IMR-90 (cell line): ENCODE data around the gene MGAT1. TPM values are rescaled to one million over a fixed set of nuclear protein-coding genes. Genes with fewer than 3 reads are reported as not detected.
A peak's percentile ranks its signal among the peaks of the same experiment; 100 is the strongest.

Experiments used
- ATAC-seq: fragments of 200-7000 bp; cut with Tn5 transposase; 2 replicates; pipeline ENCODE4 v1.9.1; 2020; ENCODE audit warnings: low read depth, mild to moderate bottlenecking, moderate library complexity
- BruUV-seq: library from RNA; stranded (reverse); fragments of 400-500 nt; replicated peaks from 2 replicates; lab custom pipeline; 2021; lab: Mats Ljungman, UMichigan
- CTCF ChIA-PET: fragments of 300-600 bp; formaldehyde crosslinking; extraction: SDS; loops from one replicate; lab custom pipeline; 2021; ENCODE audit warnings: antibody characterized with exemption; lab: Yijun Ruan, JAX
- POLR2A ChIA-PET: fragments of 300-600 bp; sonication (Branson Sonifier 250); formaldehyde crosslinking; loops from one replicate; lab custom pipeline; 2022; ENCODE audit warnings: antibody characterized with exemption; ENCODE audit not compliant: unreplicated experiment; lab: Charles Lee
- DNase-seq: peaks from one replicate; pipeline ENCODE4 v3.0.0; 2013
- H2AFZ ChIP-seq: replicated peaks from 2 replicates; pipeline ENCODE3; 2013; ENCODE audit warnings: low read length, mild to moderate bottlenecking; ENCODE audit not compliant: poor library complexity
- H2AK5ac ChIP-seq: 2 replicates; pipeline ENCODE4 v1.6.1; 2013; ENCODE audit warnings: low read depth, low read length, inconsistent platforms
- H2AK9ac ChIP-seq: replicated peaks from 2 replicates; pipeline ENCODE3; 2013; ENCODE audit warnings: mild to moderate bottlenecking, low read depth, low read length, moderate library complexity; ENCODE audit not compliant: poor library complexity
- H2BK120ac ChIP-seq: 2 replicates; pipeline ENCODE4 v1.6.1; 2013; ENCODE audit warnings: low read depth, low read length, inconsistent platforms
- H2BK15ac ChIP-seq: 3 replicates; pipeline ENCODE4 v1.6.1; 2013; ENCODE audit warnings: low read depth, low read length, inconsistent platforms
- H2BK20ac ChIP-seq: 2 replicates; pipeline ENCODE4 v1.6.1; 2013; ENCODE audit warnings: low read depth, mild to moderate bottlenecking, inconsistent platforms, low read length, moderate library complexity
- H2BK5ac ChIP-seq: 2 replicates; pipeline ENCODE4 v1.6.1; 2013; ENCODE audit warnings: mild to moderate bottlenecking, low read depth, low read length, inconsistent platforms; ENCODE audit not compliant: poor library complexity, severe bottlenecking
- H3K14ac ChIP-seq: replicated peaks from 2 replicates; pipeline ENCODE4 v1.6.1; 2013; ENCODE audit warnings: low read depth, low read length, inconsistent platforms
- H3K18ac ChIP-seq: 2 replicates; pipeline ENCODE4 v1.6.1; 2013; ENCODE audit warnings: low read depth, low read length, control low read depth
- H3K23ac ChIP-seq: 2 replicates; pipeline ENCODE4 v1.6.1; 2013; ENCODE audit warnings: low read depth, low read length, inconsistent platforms
- H3K27ac ChIP-seq: 2 replicates; pipeline ENCODE4 v1.5.1; 2013; ENCODE audit warnings: mild to moderate bottlenecking, control low read depth, low read length; ENCODE audit not compliant: insufficient read depth
- H3K27me3 ChIP-seq: 2 replicates; pipeline ENCODE4 v1.6.1; 2013; ENCODE audit warnings: low read length; ENCODE audit not compliant: control insufficient read depth, insufficient read depth
- H3K36me3 ChIP-seq: 2 replicates; pipeline ENCODE4 v1.6.1; 2013; ENCODE audit warnings: low read length, mixed read lengths; ENCODE audit not compliant: control insufficient read depth, insufficient read depth
- H3K4ac ChIP-seq: 2 replicates; pipeline ENCODE4 v1.6.1; 2013; ENCODE audit warnings: low read depth, low read length, inconsistent platforms
- H3K4me1 ChIP-seq: 2 replicates; pipeline ENCODE4 v1.6.1; 2013; ENCODE audit warnings: low read length, mixed read lengths; ENCODE audit not compliant: control insufficient read depth, insufficient read depth
- H3K4me2 ChIP-seq: 2 replicates; pipeline ENCODE4 v1.6.1; 2013; ENCODE audit warnings: low read depth, mild to moderate bottlenecking, control low read depth, low read length, moderate library complexity
- H3K4me3 ChIP-seq: 2 replicates; pipeline ENCODE4 v1.5.1; 2013; ENCODE audit warnings: low read depth, mild to moderate bottlenecking, control low read depth, low read length, moderate library complexity; ENCODE audit not compliant: insufficient read depth
- H3K56ac ChIP-seq: 2 replicates; pipeline ENCODE4 v1.6.1; 2013; ENCODE audit warnings: low read length, inconsistent platforms; ENCODE audit not compliant: insufficient read depth; ENCODE audit errors: extremely low read depth
- H3K79me1 ChIP-seq, 2 experiments: 2 replicates each; pipeline ENCODE4 v1.6.1; 2013; ENCODE audit warnings: low read length in 2 of 2, inconsistent platforms in 1 of 2, low read depth in 1 of 2
- H3K9ac ChIP-seq: 2 replicates; pipeline ENCODE4 v1.6.1; 2013; ENCODE audit warnings: low read depth, low read length, control low read depth
- H3K9me1 ChIP-seq: 2 replicates; pipeline ENCODE4 v1.6.1; 2013; ENCODE audit warnings: low read length, inconsistent platforms; ENCODE audit not compliant: insufficient read depth
- H3K9me3 ChIP-seq: 2 replicates; pipeline ENCODE4 v1.6.1; 2013; ENCODE audit warnings: low read length; ENCODE audit not compliant: control insufficient read depth, insufficient read depth
- H4K20me1 ChIP-seq: 2 replicates; pipeline ENCODE4 v1.6.1; 2013; ENCODE audit warnings: low read length, inconsistent platforms; ENCODE audit not compliant: insufficient read depth
- H4K5ac ChIP-seq: 2 replicates; pipeline ENCODE4 v1.6.1; 2013; ENCODE audit warnings: mild to moderate bottlenecking, low read depth, low read length, control low read depth
- H4K8ac ChIP-seq, 2 experiments: 2 replicates each; pipeline ENCODE4 v1.6.1; 2013; ENCODE audit warnings: low read depth in 2 of 2, low read length in 2 of 2, control low read depth in 1 of 2, inconsistent platforms in 1 of 2
- H4K91ac ChIP-seq: 2 replicates; pipeline ENCODE4 v1.6.1; 2013; ENCODE audit warnings: low read depth, low read length, inconsistent platforms; ENCODE audit not compliant: insufficient read depth
- CEBPB ChIP-seq: IDR thresholded peaks from 2 replicates; pipeline ENCODE4 v1.6.1; 2012; ENCODE audit warnings: low read depth, low read length, improper control_type of control experiment
- MAZ ChIP-seq: IDR thresholded peaks from 2 replicates; pipeline ENCODE4 v1.6.1; 2012; ENCODE audit warnings: low read depth, mild to moderate bottlenecking, low read length, improper control_type of control experiment, moderate library complexity, borderline replicate concordance
- POLR2A ChIP-seq: IDR thresholded peaks from 2 replicates; pipeline ENCODE4 v1.6.1; 2012; ENCODE audit warnings: mild to moderate bottlenecking, low read depth, low read length
- RCOR1 ChIP-seq: IDR thresholded peaks from 2 replicates; pipeline ENCODE4 v1.6.1; 2012; ENCODE audit warnings: mild to moderate bottlenecking, low read length, improper control_type of control experiment; ENCODE audit not compliant: insufficient replicate concordance
- WGBS, 2 experiments: methylation state at CpG; one replicate each; pipeline versions ENCODE4 v1.1.5 to v1.1.7; 2013; ENCODE audit warnings: missing lambda C conversion rate in 2 of 2; ENCODE audit not compliant: insufficient read length in 1 of 2; ENCODE audit errors: extremely low coverage in 2 of 2; 5-methylcytosine and 5-hydroxymethylcytosine counted together
- dilution Hi-C: fragments of 300-500 bp; cut with HindIII; formaldehyde crosslinking; loops from one replicate; pipeline ENCODE4 v1.14.3; 2018; ENCODE audit warnings: low sequenced_read_pairs; ENCODE audit not compliant: unreplicated experiment
- in situ Hi-C: fragments of 300-500 bp; cut with MboI; formaldehyde crosslinking; loops from 3 replicates; pipeline ENCODE4 v1.14.3; 2019; ENCODE audit warnings: low sequenced_read_pairs, inconsistent platforms, mixed read lengths
- intact Hi-C: fragments of 100-400 bp; cut with micrococcal nuclease; formaldehyde crosslinking; loops from 2 replicates; pipeline ENCODE4 v1.10.0; 2022
- polyA plus RNA-seq, 3 experiments: library from polyadenylated mRNA; depleted of rRNA; stranded (reverse); fragments of >200 nt; gene quantifications; 2 replicates each; pipeline ENCODE4 v1.2.3, GENCODE V29; 2012; ENCODE audit warnings: low replicate concordance in 1 of 3
- total RNA-seq: library from RNA; depleted of rRNA; stranded (reverse); fragments of >200 nt; gene quantifications from 2 replicates; pipeline ENCODE4 v1.2.3, GENCODE V29; 2012

The MGAT1 gene
- total and polyA plus RNA-seq, 2 of the 4 experiments (the other 2 are of a cell fraction), result 56.3 to 141 TPM

DNA sequence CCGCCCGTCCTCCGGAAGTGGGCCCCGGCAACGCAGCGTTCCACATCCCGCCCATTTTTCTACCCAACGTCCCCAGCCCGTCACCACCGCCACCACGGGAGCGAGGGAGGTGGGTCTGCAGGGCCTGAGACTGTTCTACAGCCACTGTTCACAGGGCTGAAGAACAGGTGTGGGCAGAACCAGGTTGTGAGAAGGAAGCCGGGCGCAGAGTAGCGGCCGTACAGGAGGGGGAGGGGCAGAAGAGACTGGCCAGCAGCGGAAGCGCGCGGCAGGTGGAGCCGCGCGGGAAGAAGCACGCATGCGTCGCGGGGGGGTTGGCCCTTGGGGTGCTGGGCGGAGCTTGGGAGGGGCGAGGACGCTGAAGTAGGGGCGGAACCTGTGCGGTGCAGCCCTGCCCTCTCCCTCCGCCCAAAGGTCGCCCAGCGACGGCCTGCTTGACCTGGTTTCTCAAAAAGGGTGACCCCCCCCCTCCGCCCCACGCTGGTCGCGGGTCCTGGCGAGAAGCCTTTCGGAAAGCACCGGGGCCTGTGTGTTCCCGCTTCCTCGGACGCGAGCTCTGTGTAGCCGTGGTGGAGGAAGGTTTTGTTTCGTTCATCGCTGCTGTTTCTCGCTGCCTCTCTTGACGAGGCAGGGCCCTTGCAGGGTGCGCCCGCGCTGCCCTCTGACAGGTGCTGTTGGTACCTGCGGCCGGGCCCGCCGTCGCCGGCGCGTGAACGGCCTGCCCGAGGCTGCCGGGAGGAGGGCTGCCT is 7.8 kb upstream of the MGAT1 start:
- peak overlapping the region; percentile 98 for H2BK120ac ChIP-seq
- peak overlapping the region; percentile 76; the same call in 1 of the 3 replicates for H2BK15ac ChIP-seq
- peak overlapping the region; percentile 100 for H3K4ac ChIP-seq
- TF ChIP-seq CEBPB, result no peak
- peak; percentile 79; the same call in 1 of the 2 replicates for TF ChIP-seq MAZ
- TF ChIP-seq RCOR1, result peak; percentile 75
- TF ChIP-seq POLR2A, result peak; percentile 73
- peak overlapping the region; percentile 79 for H3K4me2 ChIP-seq
- peak overlapping the region; percentile 96 for H3K18ac ChIP-seq
- H2AK9ac ChIP-seq, result peak overlapping the region; percentile 99
- no peaks in the 10 kb centered on the region for H3K27me3 ChIP-seq
- H3K56ac ChIP-seq, result peak overlapping the region; percentile 91
- H4K8ac ChIP-seq, result peak overlapping the region; percentile 98 to 100
- H2BK20ac ChIP-seq, result peak overlapping the region; percentile 83
- dilution Hi-C loops, result no loop called here
- ChIA-PET CTCF (no interaction called here), POLR2A (interaction anchor here (0.6 to 1.0 kb wide), 6 partner anchors 8 to 503 kb away, joined by 3 to 5 read pairs (median 4); no protein-coding TSS in a partner anchor)
- ATAC-seq, result peak; percentile 91
- H3K9me3 ChIP-seq, result no peaks in the 10 kb centered on the region
- no TSS peak for BruUV-seq
- peaks cover 7% of the 10 kb centered on the region; the same call in 1 of the 2 replicates for H3K36me3 ChIP-seq
- H3K4me1 ChIP-seq, result peaks cover 10% of the 10 kb centered on the region
- in situ Hi-C loops, result no loop called here
- H3K9ac ChIP-seq, result peak overlapping the region; percentile 93
- peak overlapping the region; percentile 92 for H3K23ac ChIP-seq
- peak overlapping the region; percentile 99 for H3K27ac ChIP-seq
- peak overlapping the region; percentile 99 for H4K91ac ChIP-seq
- peak overlapping the region; percentile 98 for H4K5ac ChIP-seq
- no peaks in the 10 kb centered on the region for H4K20me1 ChIP-seq
- peak overlapping the region; percentile 99 for H2BK5ac ChIP-seq
- H3K9me1 ChIP-seq, result peaks cover 17% of the 10 kb centered on the region
- peak overlapping the region; percentile 84 for H3K4me3 ChIP-seq
- intact Hi-C loops, result loop anchor here (1.0 kb wide), 1 partner anchor 21 kb away; no protein-coding TSS in a partner anchor
- peak overlapping the region; percentile 100 for H2AFZ ChIP-seq
- peak overlapping the region; percentile 100 for H3K14ac ChIP-seq
- peak overlapping the region; percentile 97 for H2AK5ac ChIP-seq
- H3K79me1 ChIP-seq, result peaks cover 32 to 49% of the 10 kb centered on the region in 2 experiments
- WGBS, 2 experiments, result 0% methylated on average over 6 of the region's 66 CpGs; no CpG with 5 or more reads in 1 of the 2 experiments
- peak; percentile 90 for DNase-seq
